NCI-H1930 (cell line): ENCODE measurements around the gene FAM184A.
"Not testable (repeated sequence)": the region's sequence is repeated elsewhere in the genome, so short reads cannot be mapped to it uniquely, and the experiment has no call there.

Source experiments
- DNase-seq, 2 experiments: peaks; one replicate each; lab custom pipeline; 2025; lab: John Stamatoyannopoulos, UW

Gene FAM184A, protein sequence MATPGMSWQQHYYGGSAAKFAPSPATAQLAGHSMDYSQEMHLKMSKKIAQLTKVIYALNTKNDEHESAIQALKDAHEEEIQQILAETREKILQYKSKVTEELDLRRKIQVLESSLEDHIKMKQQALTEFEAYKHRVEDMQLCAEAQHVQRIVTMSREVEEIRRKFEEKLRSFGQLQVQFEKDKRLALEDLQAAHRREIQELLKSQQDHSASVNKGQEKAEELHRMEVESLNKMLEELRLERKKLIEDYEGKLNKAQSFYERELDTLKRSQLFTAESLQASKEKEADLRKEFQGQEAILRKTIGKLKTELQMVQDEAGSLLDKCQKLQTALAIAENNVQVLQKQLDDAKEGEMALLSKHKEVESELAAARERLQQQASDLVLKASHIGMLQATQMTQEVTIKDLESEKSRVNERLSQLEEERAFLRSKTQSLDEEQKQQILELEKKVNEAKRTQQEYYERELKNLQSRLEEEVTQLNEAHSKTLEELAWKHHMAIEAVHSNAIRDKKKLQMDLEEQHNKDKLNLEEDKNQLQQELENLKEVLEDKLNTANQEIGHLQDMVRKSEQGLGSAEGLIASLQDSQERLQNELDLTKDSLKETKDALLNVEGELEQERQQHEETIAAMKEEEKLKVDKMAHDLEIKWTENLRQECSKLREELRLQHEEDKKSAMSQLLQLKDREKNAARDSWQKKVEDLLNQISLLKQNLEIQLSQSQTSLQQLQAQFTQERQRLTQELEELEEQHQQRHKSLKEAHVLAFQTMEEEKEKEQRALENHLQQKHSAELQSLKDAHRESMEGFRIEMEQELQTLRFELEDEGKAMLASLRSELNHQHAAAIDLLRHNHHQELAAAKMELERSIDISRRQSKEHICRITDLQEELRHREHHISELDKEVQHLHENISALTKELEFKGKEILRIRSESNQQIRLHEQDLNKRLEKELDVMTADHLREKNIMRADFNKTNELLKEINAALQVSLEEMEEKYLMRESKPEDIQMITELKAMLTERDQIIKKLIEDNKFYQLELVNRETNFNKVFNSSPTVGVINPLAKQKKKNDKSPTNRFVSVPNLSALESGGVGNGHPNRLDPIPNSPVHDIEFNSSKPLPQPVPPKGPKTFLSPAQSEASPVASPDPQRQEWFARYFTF

DNA sequence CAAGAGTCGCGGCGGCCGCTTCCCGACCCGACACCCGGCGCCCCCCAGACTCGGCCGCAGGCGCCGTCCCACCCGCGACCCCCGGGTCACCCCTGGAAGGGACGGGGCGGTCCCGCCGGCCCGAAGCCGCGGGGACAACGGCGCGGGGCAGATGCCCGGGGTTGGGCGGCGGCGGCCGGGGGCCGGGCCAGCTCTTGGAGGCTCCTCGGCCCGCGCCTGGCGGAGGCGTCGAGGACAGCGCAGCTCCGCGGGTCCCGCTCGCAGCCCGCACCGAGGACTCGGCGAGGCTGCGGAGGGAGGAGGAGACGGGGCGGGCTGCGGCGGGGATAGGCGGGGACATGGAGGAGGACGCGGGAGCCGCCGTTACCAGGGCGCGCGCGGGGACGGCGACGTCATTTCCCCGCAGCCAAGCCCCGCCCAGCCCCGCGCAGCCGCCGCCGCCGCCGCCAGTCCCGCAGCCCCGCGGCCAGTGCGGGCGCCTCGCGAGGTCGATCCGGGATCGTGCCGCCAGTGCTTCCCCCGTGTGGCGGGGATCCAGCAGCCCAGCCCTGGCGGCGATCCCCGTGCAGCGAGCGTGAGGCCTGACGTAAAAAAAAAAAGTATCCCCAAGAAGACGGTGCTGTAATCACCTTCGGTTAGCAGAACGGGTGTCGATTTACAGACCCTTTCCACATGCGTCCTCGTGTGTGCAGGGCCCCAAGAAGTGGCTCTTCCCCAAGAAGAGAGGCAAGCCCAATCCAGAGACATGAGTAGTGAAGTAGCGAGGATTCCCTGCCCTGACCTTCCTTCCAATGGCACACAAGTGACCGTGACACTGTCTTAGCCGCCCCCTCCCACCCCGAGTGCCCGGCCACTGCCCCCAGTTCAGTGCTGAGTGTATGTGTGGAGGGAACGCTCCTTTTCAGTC, at the start of gene FAM184A:
Gene FAM184A, minus strand, starts transcription at position 289 of the 907 bp plus-strand sequence. CDS start 365 bp downstream, outside the sequence.
- DNase-seq, result peak; percentile 53 to 67

DNA sequence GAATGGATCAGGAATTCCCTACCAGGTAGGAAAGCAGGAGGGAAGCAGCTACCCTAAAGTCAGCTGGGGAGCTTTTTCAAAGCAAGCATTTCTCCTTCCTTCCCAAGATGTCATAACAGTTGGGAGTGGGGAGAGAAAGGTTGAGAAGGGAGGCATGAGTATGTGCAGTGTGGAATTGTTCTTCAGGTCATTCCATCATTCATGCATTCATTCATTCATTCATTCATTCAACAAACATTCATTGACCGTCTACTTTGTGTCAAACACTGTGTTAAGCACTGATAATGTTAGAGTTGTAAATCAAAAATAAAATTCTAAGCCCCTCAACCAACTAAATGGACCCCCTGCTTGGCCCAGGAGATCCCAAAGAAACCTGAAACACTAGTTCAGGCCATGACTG, 49.2 kb upstream of the FAM184A start:
- no peak for DNase-seq

DNA sequence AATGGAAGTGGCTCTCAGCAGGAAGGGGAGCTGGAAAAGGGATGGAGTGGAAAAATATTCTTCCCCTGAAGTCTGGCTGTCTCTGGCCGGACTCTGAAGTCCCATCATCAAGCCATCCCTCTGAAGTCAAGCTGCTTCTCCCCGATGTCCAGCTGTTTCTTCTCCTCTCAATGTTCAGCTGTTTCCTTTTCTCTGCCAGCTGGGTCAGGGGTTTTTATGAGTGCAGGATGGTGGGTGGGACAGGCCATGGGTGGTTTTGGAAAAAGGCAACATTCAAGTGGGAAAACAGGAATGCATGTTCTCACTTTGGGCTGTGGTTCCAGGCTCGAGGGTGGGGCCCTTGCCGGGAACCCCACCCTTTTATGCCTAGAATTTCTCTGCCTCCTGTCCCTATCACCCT, 48.4 kb upstream of the FAM184A start:
- no peak for DNase-seq

DNA sequence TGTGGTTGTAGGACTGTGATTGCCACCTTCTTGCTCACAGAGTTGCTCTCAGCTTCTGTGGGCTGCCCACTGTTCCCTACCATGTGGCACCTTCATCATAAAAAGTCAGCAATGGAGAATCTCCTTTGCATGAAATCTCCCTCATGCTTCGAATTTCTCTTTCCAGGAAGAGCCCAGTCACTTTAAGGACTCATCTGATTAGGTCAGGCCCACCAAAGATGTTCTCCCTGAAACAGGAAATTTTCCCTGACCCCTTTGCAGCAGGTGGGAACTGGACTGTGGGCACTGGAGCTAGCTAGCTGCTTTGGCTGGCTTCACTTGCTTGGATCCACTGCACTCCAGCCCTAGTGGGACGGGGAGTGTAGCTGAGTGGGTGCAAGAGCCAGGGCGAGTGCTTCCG, 47.7 kb upstream of the FAM184A start:
- no peak for DNase-seq

DNA sequence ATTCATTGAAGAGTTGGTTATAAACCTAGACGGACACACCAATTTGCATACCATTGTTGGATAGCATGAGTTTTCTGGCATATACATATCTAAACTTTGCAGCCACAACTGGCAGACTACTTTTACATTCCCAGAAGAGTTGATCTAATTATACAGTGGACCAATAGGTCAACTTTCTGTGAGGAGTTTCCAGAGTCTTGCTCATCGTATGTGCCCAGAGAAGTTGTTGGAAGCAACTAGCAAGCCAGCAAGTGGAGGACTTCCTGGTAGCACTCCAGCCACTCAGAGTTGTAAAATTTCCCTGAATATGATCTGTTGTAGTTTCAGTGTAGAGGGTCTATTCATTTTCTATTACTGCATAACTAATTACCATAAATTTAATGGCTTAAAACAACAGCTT, 47.1 kb upstream of the FAM184A start:
- no peak for DNase-seq

DNA sequence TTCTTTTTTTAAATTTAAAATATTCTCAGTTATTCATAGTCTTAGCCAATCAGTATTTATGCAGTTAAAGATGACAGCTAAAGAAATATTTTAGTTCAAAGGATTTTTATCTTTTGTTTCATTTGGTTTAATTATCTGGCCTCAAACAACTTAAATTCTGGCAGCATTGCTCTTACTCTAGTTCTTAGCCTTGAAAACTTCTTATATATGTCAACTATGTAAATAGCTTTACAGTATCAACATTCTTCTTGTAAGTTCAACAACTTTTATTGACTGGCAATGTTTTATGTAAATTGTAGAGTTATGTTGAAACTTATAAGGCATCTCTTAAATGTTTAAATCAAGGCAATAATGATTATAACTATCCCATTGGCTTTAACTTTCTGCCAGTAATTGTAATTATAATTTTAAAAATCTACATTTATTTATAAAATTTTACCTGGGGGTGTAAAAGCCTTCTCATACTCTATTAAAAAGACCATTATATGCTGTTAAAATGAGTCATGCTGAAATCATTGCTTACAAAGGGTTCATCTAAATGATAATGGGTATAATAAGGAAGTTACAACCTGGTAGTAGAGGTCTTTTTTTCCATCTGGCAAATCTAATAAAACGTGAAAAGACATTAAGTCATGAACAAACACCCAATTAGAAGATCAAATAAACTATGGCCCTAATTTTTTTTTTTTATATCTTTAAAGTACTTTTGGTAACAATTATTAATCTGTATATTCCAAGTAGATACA, 45.8 kb upstream of the FAM184A start:
- DNase-seq, result no peak

DNA sequence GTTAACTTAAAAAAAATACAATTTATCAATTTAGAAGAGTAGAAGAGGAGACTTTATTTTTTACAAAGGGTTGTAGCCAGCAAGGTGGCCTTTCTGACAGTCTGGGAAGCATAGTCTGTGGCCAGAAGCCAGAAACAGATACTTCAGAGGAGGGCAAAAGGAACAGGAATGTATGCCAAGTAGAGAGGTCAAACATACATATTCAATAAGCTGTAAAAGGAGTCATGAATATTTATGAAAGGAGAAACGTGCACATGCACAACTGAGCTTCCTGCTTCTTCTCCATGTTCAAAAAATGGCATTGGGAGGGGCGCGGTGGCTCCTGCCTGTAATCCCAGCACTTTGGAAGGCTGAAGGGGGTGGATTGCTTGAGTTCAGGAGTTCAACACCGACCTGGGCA, 43.9 kb upstream of the FAM184A start:
- DNase-seq, result no peak

DNA sequence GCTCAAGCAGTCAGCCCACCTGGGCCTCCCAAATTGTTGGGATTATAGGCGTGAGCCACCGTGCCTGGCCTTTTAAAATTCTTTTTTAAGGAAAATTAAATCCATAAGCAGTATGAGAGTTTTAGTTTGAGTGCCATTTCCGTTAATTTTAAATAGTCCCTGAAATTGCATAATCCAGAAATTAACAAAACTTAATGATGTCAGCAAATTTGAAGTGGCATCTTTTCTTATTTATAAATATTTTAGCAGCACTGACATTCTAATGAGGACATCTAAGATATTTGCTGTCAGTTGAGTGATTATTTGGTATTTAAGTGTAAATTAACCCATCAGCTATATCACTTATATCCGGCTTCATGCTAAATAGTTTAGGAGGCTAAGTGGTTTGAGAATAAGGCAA, 42.9 kb upstream of the FAM184A start:
- DNase-seq, result no peak

DNA sequence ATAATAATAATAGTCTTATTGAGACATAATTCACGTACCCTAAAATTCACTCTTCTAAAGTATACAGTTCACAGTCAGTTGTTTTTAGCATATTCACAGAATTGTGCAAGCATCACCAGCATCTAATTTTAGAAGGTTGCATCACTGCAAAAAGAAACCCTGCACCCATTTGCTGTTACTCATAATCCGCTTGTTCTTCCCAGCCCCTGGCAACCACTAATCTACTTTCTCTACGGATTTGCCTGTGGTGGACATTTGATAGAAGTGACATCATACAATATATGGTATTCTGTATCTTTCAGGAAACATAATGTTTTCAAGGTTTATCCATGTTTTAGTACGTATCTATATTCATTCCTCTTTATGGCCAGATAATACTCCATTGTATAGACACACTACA, 41.5 kb upstream of the FAM184A start:
- DNase-seq, result no peak

DNA sequence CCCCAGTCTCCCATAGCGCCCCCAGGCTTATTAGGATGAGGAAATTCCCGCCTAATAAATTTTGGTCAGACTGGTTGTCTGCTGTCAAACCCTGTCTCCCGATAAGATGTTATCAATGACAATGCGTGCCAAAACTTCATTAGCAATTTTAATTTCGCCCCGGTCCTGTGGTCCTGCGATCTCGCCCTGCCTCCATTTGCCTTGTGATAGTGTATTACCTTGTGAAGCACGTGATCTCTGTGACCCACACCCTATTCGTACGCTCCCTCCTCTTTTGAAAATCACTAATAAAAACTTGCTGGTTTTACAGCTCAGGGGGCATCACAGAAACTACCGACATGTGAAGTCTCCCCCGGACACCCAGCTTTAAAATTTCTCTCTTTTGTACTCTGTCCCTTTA, 40.6 kb upstream of the FAM184A start:
- not testable (repeated sequence) for DNase-seq

DNA sequence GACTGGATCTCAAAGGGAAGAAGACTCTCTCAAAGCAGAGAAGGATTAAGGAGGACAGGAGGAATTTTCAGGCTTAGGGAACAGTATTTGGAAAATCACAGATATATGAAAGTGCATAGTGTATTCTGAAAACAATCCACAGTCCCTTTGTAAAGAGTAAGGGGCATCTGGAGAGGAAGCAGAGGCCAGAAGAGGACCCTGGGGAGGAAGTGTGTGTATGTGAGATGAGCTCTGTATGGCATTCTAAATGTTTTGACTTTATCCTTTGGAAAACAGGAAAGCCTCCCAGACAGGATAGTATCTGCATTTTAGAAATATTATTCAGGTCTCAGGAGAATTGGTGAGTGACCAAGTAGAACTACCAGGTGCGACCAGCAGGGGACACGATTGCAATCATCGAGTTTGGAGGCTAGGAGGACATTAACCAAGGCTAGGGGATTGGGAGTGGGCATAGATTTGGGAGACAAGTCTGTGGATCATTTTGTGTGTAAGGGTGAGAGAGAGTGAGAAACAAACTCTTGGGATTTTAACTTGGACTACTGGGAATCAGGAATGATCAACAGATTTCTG, 38.3 kb upstream of the FAM184A start:
- no peak for DNase-seq

DNA sequence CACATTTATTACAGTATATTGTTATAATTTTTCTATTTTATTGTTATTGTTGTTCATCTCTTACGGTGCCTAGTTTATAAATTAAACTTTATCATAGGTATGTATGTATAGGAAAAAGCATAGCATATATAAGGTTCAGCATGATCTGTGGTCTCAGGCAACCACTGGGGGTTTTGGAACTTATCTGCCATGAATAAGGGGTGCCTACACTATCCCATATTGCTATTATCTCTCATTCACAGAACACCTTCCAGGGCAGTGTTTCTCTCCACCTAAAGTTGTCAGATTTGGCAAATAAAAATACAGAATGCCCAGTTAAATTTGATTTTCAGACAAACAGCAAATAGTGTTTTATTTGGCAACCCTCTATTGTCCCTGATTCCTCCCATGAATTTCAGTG, 35.5 kb upstream of the FAM184A start:
- no peak for DNase-seq

DNA sequence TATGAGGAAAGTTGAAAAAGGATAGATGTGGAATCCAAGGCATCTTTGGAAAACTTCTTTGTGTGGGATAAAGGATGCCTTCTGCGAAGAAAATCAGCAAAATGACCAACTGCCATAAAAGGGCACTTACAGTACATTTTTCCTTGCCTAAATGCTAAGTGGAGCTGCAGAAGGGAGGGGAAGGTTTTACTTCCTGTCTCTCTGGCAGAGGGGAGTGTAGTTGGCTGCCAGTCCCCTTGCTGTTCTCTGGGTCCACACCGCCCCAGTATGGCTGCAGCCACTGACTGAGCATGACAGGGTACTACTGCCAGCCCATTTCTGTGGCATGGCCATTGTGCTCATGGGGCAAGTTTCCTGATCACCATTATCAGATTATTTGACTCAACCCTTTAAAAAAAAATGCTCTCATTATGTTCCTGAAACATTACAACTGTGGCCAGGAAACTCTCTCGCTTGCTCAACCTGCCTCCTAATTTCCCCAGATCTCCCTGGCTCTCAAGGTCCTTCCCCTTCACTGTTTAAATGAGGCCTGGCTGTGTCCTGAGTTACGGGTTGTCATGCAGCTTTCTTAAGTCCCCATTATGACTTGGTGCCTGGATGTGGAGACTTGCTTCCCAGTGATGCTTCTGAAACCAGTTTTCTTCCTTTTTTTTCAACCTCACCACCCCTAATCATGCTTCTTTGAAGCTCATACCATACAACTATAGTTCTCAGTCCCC, 34.5 kb upstream of the FAM184A start:
- no peak for DNase-seq

DNA sequence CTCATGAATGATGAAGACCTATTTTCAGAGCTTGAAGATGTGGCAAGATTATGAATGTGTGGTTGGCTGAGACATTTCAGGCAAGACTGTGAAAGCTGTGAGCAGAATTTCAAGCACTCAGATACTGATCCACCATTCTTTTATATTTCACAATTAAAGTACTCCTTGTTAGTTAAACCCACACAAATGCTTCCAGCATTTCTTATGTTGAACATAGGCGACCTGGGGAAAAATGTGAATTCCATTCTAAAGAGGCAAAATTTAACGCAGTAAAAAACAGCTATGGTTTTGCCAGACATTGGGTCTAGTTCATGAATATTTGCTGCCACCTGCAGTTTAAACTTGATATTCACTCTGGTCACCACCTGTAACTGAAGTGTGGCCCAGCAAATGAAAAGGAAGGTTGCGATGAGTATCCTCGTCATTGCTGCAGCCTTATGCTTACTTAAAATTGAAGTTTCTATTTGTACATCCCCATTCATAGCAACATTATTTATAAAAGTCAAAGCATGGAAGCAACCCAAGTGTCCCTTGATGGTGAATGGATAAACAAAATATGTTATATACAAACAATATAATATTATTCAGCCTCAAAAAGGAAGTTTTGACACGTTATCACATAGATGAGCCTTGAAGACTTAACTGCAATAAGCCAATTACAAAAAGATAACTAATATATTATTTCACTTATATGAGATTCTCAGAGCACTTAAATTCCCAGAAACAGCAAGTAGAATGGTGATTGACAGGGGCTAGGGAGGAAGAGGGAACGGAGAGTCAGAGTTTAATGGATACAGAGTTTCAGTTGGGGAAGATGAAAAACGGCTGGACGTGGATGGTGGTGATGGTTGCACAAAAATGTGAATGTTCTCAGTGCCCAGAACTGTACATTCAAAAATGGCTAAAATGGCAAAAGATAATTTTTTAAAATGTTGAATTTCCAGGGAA, 32.4 kb upstream of the FAM184A start:
- DNase-seq, result peak; percentile 29 to 42

DNA sequence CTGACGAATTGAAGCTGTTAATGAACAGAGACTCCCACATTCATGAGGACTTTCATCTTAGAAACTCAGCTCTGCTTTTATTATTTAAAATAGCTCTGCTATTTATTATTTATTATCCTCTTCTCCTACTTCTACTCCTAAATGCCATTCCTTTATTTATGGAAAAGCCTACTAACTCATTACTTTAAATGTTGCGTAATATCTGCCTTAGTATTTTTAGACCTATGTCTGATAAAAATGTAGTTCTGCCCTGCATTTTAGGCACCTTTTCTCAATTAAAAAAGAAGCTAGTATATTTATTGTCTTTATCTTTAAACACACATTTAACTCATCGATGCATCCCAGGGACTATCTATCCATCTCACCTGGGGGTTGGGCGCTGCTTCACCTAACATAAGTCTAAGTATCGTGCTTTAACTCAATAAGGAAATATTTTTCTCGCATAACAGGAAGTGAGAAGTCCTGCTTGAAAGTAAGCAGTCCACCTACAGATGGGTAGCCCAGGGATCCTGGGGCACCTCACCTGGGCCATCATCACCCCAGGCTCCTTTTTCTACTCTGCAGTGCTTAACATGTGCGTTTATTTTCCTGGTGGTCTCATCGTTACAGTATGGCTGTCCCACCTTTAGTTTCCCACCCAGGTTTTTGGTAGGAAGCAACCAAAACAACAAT, 31.3 kb upstream of the FAM184A start:
- DNase-seq, result no peak

DNA sequence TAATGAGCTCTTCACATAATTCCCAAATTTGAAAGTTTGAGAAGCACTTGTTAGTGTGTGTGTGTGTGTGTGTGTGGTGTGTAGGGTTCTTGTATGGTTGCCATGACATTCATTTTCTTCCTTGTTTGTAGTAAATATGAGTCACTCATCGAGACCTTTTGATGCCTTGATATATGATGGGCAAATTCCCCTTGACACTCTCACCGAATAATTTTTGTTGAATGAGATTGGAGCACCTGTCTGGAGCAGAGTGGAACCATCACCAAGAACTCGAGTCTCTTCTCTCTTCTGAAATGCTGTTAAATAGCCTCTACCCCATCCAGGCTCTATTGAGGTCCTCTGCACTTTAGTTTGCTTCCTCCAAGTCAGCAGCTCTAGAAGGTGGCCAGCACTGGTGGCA, 29.6 kb upstream of the FAM184A start:
- DNase-seq, result no peak

DNA sequence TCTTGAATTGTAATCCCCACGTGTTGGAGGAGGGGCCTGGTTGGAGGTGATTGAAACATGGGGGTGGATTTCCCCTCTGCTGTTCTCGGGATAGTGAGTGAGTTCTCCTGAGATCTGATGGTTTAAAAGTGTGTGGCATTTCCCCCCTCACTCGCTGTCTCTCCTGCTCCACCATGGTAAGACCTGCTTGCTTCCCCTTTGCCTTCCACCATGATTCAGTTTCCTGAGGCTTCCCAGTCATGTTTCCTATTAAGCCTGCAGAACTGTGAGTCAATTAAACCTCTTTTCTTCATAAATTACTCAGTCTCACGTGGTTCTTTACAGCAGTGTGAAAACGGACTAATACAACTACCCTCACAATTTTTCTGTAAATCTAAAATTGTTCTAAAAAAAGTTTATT, 26.8 kb upstream of the FAM184A start:
- DNase-seq, result no peak

DNA sequence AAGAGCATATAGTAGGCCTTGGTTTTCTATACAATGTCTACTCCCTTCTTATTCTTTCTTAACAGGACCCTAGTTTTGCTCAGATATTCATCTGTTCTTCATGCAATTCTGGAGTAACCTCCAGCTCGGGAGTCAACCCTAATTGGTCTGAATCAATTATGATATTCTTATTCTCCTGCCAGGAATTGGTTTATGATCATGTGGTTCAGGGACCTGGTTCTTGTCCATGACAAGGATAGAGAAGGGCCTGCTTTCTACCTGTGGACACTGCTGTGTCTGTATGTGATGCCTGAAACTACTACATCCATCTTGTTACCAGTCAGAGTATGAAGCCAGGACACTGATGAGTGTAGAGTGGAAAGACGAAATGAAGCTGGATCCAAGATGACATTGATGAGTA, 24.4 kb upstream of the FAM184A start:
- DNase-seq, result no peak
